Measurements from ENCODE around the gene SETD1B.

Gene SETD1B

DNA sequence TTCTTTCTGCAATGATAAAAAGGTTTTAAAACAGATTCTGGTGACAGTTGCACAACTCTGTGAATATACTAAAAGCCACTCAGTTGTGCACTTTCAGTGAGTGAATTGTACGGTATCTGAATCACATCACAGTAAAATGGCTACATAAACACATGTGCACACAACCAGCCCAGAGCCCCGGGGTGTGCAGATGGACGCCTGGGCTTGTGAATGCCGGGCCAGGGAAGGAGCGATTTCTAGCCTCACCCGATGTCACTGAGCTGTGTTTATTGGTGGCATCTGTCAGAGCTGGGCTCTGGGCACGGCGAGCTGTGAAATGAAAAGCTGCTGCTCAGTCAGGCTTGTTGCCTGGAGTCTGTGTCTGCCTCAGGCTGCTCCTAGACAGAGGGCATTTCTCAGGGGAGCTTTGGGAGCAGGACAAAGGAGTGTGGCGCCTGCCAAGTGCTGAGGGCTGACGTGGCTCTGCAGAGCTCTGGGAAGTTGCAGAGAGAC is 36.2 kb upstream of the SETD1B start:
- TF ChIP-seq, protein P1, sequence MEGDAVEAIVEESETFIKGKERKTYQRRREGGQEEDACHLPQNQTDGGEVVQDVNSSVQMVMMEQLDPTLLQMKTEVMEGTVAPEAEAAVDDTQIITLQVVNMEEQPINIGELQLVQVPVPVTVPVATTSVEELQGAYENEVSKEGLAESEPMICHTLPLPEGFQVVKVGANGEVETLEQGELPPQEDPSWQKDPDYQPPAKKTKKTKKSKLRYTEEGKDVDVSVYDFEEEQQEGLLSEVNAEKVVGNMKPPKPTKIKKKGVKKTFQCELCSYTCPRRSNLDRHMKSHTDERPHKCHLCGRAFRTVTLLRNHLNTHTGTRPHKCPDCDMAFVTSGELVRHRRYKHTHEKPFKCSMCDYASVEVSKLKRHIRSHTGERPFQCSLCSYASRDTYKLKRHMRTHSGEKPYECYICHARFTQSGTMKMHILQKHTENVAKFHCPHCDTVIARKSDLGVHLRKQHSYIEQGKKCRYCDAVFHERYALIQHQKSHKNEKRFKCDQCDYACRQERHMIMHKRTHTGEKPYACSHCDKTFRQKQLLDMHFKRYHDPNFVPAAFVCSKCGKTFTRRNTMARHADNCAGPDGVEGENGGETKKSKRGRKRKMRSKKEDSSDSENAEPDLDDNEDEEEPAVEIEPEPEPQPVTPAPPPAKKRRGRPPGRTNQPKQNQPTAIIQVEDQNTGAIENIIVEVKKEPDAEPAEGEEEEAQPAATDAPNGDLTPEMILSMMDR (conservative IDR thresholded peaks at IDR 0.05) = no peak
- H3K27ac ChIP-seq = no peak overlapping the region

DNA sequence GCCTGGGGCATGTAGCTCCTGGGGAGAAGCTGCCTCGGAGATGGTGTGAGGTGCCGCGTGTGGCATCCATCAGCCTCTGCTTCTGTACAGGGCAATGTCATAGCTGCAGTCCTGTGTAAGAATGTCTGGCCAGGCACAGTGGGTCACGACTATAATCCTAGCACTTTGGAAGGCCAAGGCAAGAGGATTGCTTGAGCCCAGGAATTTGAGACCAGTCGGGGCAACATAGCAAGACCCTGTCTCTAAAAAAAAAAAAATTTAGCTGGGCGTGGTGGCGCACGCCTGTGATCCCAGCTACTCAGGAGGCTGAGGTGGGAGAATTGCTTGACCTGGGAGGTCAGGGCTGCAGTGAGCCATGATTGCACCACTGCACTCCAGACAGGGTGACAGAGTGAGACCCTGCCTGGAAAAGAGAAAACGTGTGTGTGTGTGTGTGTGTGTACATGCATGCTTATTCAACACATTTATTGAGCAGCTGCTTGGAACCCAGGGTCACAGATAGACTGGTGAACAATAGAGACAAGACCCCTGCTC is 34.4 kb upstream of the SETD1B start:
- no peak overlapping the region for H3K27ac ChIP-seq
- TF ChIP-seq, protein P1 (conservative IDR thresholded peaks at IDR 0.05) = no peak

DNA sequence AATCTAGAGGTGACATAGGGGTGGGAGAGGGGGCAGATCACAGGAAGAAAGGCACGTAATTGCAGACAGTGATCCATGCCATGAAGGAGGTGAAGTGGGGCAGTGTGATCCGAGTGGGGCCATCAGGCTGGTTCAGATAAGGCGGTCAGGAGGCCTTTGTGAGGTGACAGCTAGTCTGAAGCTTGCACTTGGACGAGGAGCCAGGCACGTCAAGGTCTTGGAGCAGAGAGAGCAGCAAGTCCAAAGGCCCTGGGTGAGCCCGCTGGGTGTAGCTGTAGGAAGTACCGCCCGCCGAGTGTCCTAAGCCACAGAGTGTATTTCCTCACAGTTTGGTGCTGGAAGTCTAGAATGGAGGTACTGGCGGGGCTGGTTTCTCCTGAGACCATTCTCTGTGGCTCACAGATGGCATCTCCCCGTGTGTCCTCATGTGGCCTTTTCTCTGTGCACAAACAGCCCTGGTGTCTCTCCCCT is 33.9 kb upstream of the SETD1B start:
- 0 out of 2 replicates have a peak overlapping the region, but pooled peaks have one; percentile 1 for H3K27ac ChIP-seq
- TF ChIP-seq, protein P1 (conservative IDR thresholded peaks at IDR 0.05) = no peak

DNA sequence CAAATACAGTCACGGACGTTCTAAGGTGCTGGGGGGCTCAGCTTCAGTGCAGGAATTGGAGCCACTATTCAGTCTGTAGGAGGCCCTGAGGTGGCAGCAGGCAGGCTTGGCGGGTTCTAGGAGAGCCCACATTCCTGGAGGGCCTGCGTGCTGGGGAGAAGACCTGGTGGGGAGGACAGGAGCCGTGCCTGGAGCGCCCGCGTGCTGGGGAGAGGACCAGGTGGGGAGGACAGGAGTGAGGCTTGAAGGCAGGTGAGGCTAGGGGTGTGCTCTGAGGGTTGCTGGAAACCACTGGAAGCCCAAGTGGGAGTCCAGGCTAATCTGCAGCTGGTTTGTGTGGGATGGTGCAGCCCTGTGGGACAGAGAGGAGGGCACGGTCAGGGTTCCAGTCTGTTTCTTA is 33.4 kb upstream of the SETD1B start:
- TF ChIP-seq, protein P1 (conservative IDR thresholded peaks at IDR 0.05) = no peak
- H3K27ac ChIP-seq = 0 out of 2 replicates have a peak overlapping the region, but pooled peaks have one; percentile 1

DNA sequence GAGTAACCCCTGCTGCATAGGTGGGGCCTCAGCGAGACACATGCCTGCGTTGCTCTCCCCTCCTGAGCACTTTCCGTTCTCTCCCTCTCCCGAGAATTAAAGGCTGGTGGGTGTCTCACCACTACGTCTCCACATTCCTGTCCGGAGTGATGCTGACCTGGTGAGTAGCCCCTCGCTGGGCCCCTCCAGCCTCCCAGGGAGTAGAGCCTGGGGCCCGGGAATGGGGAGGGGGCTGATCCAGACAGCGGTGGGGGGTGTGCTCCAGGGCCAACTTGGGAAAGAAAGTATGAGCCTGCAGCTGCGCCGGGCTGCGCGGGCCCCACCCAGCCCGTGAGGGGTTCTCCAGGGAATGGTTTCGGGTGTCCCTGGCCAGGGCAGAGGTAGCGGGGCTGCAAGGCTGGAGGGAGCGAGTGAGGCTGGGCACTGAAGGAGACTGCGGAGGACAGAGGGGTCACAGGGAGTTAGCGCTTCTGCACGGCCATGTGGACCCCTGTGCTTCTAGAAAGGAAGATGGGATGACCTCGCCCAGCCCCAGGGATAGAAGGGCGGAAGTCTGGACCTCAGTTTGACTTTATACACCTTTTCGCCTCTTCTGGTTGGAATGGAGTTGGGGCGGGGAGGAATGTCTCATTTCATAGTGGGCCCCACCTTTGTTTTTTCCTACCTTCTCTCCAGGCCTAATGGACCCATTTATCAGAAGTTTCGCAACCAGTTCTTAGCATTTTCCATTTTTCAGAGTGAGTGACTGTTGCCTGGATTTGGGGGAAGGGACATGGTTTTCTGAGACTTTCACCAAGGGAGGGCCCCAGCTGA is 32.8 kb upstream of the SETD1B start:
- TF ChIP-seq, protein P1 (conservative IDR thresholded peaks at IDR 0.05) = no peak
- H3K27ac ChIP-seq = no peak overlapping the region

DNA sequence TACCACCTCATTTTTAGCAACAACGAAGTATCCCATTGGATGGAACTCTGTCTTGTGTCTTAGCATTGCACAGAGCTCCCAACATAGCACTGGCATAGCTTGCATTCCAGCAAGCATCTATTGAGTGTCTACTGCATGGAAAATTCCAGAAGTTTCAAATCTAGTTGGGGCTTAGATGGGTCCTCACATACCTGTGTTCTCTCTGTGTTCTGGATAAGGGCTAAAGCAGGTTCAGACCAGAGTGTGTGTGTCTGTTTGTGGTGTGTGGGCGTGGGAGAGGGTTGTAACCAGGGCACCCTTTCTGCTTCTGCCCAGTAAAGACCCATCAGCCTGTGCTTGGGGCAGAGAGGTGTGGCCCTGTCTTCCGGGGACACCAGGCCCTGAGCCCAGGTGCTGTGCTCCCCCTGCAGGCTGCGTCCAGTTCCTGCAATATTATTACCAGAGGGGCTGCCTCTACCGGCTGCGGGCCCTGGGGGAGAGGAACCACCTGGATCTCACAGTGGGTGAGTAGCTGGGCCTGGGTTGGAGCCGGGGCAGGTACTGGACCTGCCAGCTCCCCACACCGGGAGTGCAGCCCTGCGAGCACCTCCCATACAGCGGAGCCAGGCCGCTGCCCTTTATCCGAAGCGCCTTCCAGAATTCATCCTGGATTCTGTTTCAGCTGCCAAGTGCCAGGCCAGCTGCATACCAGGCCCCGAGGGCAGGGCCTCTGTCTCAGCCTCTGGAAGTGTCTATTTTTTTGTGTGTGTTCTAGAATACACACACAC is 30.6 kb upstream of the SETD1B start:
- TF ChIP-seq, protein P1 (conservative IDR thresholded peaks at IDR 0.05) = peak; percentile 98
- peak overlapping the region; percentile 56 for H3K27ac ChIP-seq

DNA sequence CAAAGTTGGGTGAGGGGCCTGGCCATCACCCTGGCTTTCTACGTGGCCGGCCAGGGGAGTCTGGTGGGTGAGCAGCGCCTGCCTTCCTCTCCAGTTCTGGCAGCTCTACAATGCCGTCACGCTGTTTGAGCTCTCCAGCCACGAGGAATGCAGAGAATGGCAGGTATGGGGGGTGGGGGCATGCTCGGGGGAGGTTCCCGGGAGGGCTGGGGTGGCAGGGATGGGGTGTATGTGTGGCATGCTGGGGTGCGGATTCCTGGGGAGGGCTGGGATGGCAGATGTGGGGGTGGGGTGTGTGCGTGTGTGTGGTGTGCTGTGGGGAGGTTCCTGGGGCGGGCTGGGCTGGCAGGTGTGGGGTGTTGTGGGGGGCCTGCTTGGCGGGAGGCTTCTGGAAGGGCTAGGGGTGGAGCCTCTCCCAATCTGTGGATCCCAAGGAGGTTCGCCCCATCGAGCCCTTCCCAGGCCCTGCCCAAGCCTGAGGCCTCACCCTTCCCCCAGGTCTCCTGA is 28.8 kb upstream of the SETD1B start:
- TF ChIP-seq, protein P1 (conservative IDR thresholded peaks at IDR 0.05) = no peak
- H3K27ac ChIP-seq = no peak overlapping the region; the same call in 1 of the 2 replicates

All from VCaP (cell line).